Measurements from ENCODE around the gene TGFBR3. TPM values are rescaled to one million over a fixed set of nuclear protein-coding genes. Genes with fewer than 3 reads are reported as not detected.

The TGFBR3 gene
- total RNA-seq, 1 donor from 2014 or later = 0.60 TPM

- H3K4me3 Mint-ChIP-seq = no peak overlapping the region
- no peaks in the 10 kb centered on the region for H3K9me3 Mint-ChIP-seq
- intact Hi-C loops (cut with micrococcal nuclease) = no loop called here
- no peak overlapping the region for H3K27ac Mint-ChIP-seq
- H3K36me3 Mint-ChIP-seq (ENCODE audit: low read depth) = no peaks in the 10 kb centered on the region
- H3K27me3 Mint-ChIP-seq = no peaks in the 10 kb centered on the region
- POLR2A ChIA-PET = no interaction called here
- TF ChIP-seq, protein P1, sequence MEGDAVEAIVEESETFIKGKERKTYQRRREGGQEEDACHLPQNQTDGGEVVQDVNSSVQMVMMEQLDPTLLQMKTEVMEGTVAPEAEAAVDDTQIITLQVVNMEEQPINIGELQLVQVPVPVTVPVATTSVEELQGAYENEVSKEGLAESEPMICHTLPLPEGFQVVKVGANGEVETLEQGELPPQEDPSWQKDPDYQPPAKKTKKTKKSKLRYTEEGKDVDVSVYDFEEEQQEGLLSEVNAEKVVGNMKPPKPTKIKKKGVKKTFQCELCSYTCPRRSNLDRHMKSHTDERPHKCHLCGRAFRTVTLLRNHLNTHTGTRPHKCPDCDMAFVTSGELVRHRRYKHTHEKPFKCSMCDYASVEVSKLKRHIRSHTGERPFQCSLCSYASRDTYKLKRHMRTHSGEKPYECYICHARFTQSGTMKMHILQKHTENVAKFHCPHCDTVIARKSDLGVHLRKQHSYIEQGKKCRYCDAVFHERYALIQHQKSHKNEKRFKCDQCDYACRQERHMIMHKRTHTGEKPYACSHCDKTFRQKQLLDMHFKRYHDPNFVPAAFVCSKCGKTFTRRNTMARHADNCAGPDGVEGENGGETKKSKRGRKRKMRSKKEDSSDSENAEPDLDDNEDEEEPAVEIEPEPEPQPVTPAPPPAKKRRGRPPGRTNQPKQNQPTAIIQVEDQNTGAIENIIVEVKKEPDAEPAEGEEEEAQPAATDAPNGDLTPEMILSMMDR (IDR thresholded peaks at IDR 0.05) = no peak
- CTCF ChIA-PET = no interaction called here
- no peaks in the 10 kb centered on the region for H3K4me1 Mint-ChIP-seq
- ATAC-seq (ENCODE audit: low read depth) (no peak), DNase-seq (no peak)
Measured at GRCh38 chr1:91759076-91759475, 126.9 kb downstream of the TGFBR3 start.

GRCh38 chr1:91757763-91758460 is 128.0 kb downstream of the TGFBR3 start:
- ChIA-PET CTCF (no interaction called here), POLR2A (no interaction called here)
- DNase-seq (no peak), ATAC-seq (ENCODE audit: low read depth) (no peak)
- no peak overlapping the region for H3K27ac Mint-ChIP-seq
- no peaks in the 10 kb centered on the region for H3K36me3 Mint-ChIP-seq (ENCODE audit: low read depth)
- no peaks in the 10 kb centered on the region for H3K9me3 Mint-ChIP-seq
- TF ChIP-seq, protein P1 (IDR thresholded peaks at IDR 0.05) = no peak
- intact Hi-C loops (cut with micrococcal nuclease) = no loop called here
- no peaks in the 10 kb centered on the region for H3K4me1 Mint-ChIP-seq
- H3K4me3 Mint-ChIP-seq = no peak overlapping the region
- H3K27me3 Mint-ChIP-seq = no peaks in the 10 kb centered on the region

- ATAC-seq (ENCODE audit: low read depth) (no peak), DNase-seq (no peak)
- H3K27me3 Mint-ChIP-seq = no peaks in the 10 kb centered on the region
- ChIA-PET CTCF (no interaction called here), POLR2A (no interaction called here)
- H3K36me3 Mint-ChIP-seq (ENCODE audit: low read depth) = no peaks in the 10 kb centered on the region
- H3K4me1 Mint-ChIP-seq = no peaks in the 10 kb centered on the region
- intact Hi-C loops (cut with micrococcal nuclease) = no loop called here
- H3K4me3 Mint-ChIP-seq = no peak overlapping the region
- TF ChIP-seq, protein P1 (IDR thresholded peaks at IDR 0.05) = no peak
- no peaks in the 10 kb centered on the region for H3K9me3 Mint-ChIP-seq
- H3K27ac Mint-ChIP-seq = no peak overlapping the region
Measured at GRCh38 chr1:91755702-91756287, 130.2 kb downstream of the TGFBR3 start.

- no peak for ATAC-seq (ENCODE audit: low read depth)
- ChIA-PET CTCF (no interaction called here), POLR2A (no interaction called here)
- no peaks in the 10 kb centered on the region for H3K9me3 Mint-ChIP-seq
- H3K4me1 Mint-ChIP-seq = no peaks in the 10 kb centered on the region
- H3K36me3 Mint-ChIP-seq (ENCODE audit: low read depth) = no peaks in the 10 kb centered on the region
- H3K27me3 Mint-ChIP-seq = no peaks in the 10 kb centered on the region
- DNase-seq = no peak
- H3K4me3 Mint-ChIP-seq = no peak overlapping the region
- TF ChIP-seq, protein P1 (IDR thresholded peaks at IDR 0.05) = no peak
- no peak overlapping the region for H3K27ac Mint-ChIP-seq
- intact Hi-C loops (cut with micrococcal nuclease) = no loop called here
Measured at GRCh38 chr1:91754816-91755580, 131.0 kb downstream of the TGFBR3 start.

DNA sequence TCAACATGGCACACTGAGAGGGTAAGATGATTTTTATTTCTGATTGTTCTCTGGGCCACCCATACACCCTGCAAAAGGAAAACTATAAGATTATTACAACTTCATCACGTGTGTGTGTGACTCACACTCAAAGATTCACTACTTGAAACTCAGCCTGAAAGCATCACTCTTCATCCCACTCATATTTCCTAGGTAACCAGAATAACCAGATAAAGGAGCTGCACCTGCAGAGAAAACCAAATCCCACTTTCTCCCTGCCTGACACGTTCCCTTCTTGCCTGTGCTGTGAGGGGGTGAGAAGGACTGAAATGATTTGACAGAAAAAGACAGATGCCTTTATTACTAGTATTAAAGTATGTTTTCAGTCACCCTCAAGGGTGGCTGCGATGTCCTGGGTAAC is 131.6 kb downstream of the TGFBR3 start:
- POLR2A ChIA-PET = no interaction called here
- TF ChIP-seq, protein P1 (IDR thresholded peaks at IDR 0.05) = no peak
- intact Hi-C loops (cut with micrococcal nuclease) = no loop called here
- CTCF ChIA-PET = no interaction called here
- ATAC-seq (ENCODE audit: low read depth) (no peak), DNase-seq (no peak)
- no peaks in the 10 kb centered on the region for H3K36me3 Mint-ChIP-seq (ENCODE audit: low read depth)
- no peaks in the 10 kb centered on the region for H3K27me3 Mint-ChIP-seq
- H3K4me1 Mint-ChIP-seq = no peaks in the 10 kb centered on the region
- no peak overlapping the region for H3K27ac Mint-ChIP-seq
- no peaks in the 10 kb centered on the region for H3K9me3 Mint-ChIP-seq
- H3K4me3 Mint-ChIP-seq = no peak overlapping the region

Measured in activated B cell treated with CpG ODN at 0.5 μM for 24 hours (primary cell).